ENCODE results near the gene PTPN9.
A peak's percentile ranks its signal among the peaks of the same experiment; 100 is the strongest.
"Not testable (repeated sequence)": the region's sequence is repeated elsewhere in the genome, so short reads cannot be mapped to it uniquely, and the experiment has no call there.

PTPN9 gene

GRCh38 chr15:75578948-75579920 lies at the start of gene PTPN9:
Gene PTPN9, minus strand, starts transcription at chr15:75579315. Its CDS starts 539 bp downstream, at chr15:75578776.
- DNase-seq (ENCODE audit: low spot score): peak; percentile 65

DNA sequence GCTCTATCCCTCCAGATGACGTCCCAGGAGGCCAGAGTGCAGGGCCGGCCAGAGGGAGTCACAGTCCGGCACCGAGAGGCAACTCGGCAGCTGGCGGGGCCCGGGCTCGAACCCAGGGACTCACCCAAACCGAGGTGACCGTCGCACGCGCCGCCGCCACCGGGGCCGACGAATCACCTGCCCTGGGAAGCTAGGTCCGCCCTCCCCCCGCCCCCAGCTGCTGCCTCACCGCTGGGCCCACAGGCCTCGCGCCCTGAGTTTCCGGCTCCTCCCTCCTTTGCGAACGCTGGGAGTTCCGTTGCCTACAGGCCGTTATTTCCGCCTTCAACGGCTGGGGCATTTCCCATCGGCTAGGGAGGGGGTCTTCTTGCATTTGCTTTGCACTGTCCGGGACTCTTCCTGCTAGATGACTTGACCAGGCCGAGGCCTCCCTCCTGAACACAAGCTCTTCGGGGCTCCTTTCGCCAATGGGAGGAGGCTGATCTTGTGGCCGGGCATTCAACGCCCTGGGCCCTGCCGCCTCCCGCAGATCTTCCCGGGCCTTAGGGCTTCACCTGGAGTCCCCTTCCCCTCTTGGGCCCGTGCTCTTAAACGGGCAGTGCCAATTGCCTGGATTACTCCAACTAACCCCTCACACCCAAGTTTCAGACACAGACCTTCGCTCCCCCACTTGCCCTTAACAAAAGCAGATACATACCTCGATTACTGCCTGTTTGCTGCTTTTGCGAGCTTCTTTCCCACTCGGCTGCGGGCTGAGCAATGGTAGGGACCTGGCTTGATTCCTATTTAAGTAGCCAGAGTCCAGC lies 46.6 kb upstream of the PTPN9 start, which contains the start of gene SNUPN:
SNUPN (minus strand) TSS at position 184 of the 806 bp plus-strand sequence. CDS start 4,674 bp downstream, outside the sequence.
- DNase-seq (ENCODE audit: low spot score): peak; percentile 89

DNA sequence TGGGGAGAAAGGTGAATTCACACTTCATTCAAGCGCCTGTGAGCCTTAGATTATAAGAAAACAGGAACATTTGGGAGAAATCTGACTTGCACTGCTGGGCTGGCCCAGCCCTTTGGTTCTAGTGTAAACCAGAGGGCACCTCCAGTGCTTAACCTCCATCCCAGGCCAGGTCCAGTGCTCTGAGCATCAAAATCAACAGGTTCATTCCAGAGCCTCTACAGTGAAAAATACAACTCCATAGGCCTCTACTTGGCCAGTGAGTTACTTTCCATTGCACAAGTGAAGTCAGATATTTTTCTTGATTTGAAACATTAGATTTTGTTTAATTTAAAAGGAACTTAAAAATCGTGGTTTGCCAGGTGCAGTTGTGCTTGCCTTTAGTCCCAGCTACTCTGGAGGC lies 43.4 kb upstream of the PTPN9 start:
- no peak for DNase-seq (ENCODE audit: low spot score)

DNA sequence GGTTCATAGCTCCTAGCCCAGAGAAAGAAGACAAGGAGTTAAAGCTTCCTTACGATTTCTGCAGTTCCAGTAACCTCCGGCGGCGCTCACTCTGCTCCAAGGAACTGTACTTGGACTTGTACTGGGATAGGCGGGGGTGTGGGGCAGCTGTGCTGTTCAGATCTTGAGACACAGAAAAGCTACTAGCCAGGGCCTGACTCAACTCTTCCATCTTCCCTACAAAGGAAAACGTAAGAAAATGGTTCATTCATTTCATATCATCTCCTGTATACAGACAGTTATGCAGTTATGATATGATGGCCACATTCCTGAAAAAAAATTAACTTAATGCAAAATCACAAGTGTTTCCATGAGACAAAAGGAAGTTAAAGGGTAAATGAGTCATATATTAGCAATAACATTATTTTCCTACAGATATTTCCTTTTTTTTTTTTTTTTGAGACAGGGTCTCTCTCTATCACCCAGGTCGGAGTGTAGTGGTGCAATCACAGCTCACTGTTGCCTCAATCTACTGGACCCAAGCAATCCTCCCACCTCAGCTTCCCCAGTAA lies 41.8 kb upstream of the PTPN9 start:
- no peak for DNase-seq (ENCODE audit: low spot score)

GRCh38 chr15:75620058-75620820 lies 41.1 kb upstream of the PTPN9 start:
- no peak for DNase-seq (ENCODE audit: low spot score)

- DNase-seq (ENCODE audit: low spot score): no peak
Measured at GRCh38 chr15:75616766-75617165, 37.7 kb upstream of the PTPN9 start.

DNA sequence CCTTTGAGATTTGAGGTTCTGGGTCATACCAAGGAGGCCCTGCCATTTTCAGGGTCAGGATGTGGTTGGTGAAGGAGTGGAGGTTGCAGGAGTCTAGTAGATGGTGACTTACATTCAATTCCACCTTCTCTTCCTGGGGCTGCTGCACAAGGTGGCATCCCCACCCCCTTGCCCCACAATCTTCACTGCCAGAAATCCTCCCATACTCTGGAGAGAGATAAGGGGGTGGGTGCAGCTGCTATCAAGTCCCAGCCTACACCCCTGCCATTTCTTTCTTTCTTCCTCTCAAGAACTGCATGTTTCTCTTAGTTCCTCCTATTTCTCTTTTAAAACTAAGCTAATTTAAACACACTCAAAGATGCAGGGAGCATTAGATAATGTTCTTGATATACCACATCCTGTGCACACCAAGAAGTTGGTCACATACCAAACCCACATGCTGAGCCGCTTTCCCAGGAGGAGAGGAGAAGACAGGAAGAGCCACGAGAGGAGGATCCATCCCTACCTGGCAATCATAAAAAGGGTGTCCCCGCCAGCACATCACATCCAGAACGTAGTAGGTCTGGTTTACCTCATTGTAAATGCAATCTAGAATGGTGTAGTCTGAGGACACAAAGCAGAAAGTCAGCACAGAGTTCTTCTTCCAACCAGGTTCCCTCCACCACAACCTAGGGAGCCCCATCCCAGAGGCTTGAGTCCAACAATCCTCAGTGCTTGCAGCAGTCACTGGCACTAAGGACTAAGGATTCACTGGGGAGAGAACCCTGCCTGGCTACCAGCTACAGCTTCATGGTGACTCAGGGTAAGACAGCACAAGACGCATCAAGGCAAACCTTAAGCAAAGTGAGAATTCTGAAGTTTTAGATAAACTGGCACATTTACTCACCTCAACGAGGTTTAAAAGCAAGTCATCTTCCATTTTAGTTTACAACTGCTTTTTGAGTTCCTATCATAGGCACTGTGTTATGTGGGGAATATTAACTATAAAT lies 27.9 kb upstream of the PTPN9 start:
- no peak for DNase-seq (ENCODE audit: low spot score)

DNA sequence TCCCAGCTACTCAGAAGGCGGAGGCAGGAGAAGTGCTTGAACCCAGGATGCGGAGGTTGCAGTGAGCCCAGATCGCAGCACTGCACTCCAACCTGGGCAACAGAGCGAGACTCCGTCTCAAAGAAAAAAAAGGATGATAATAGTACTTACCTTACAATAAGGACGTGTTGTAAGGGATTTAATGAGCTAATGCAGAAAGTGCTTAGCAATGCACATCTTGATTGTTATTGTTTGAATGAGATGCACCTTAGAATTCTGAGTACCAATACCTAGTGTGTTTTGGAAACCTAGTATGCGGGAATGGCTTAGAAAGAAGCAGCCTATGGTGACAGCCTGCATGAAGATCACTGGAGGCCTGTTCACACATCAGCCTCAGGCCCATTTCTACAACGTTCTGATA lies 26.9 kb upstream of the PTPN9 start:
- DNase-seq (ENCODE audit: low spot score): no peak

DNA sequence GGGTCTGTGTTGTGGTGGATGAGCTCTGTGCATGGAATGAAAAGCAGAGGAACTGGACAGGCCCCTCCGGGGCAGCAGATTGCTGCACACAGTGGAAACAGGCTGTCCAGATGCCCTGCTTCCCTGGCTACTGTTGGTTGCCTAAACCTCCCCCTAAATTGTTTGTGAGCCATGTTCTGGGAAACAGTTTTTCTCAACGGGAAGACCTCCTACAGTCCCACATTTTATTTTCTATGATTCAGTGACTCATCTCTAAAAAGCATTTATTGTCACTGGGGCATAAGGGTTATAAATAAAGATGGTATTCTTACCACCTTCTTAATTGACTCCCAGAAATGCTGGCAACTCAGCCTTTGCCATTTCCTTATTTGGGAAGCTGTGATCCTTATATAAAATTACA lies 20.3 kb upstream of the PTPN9 start:
- no peak for DNase-seq (ENCODE audit: low spot score)

GRCh38 chr15:75598361-75598760 lies 19.2 kb upstream of the PTPN9 start:
- no peak for DNase-seq (ENCODE audit: low spot score)

DNA sequence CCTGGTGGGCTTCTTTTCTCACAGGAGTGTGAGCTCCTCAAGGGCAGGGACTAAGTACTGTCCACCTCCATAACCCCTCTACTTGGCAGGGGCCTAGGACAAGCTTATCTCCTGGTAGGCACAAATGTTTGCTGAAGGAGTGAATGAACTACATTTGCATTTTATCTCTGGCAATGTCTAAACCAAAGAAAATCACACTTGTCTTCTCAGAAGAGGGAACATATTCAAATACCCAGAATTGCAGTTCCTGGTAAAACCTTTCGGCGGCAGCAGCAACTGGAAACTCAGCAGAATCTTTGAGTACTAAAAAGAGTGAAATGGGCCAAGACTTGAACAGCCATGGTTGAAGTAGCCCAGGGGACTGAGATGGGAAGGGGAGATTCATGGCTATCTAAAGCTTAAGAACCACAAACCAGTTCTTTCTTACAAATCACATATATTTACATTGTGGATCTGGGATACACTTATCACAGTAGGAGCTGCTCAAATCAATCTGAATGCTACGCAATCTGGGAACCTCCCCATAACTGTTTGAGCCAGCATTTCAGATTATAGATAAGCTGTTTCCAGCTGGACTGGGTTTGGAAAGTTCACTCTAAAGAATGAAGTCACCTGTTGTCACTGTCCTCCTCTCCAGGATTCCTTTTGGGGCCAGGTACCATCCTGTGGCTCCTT lies 18.7 kb upstream of the PTPN9 start:
- no peak for DNase-seq (ENCODE audit: low spot score)

DNA sequence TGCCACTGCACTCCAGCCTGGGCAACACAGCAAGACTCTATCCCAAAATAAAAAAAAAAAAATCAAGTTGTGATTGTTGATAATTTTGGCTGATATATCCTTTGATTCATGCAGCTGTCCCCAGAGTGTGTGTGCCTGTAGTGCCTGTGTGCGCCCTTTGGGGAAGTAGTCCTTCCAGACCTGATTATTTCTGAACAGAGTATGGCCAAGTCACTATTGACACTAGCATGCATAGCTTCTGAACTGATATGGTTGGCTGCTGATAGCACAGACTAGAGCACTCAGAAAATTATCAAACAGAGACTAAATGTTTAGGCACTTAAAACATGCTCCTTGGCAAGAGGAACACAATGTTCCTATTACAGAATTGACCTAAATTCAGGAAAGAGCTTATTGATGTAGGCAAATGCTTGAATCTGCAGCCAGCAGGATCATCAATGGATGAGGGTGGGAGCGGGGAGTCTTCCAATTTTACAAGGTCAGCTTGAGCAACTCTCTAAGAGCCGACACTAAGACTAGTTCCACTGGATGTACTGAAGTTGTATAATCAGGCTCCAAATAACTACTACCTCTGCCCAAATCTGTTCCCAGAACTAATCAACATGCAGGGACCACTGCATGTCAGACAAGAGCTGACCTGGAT lies 17.7 kb upstream of the PTPN9 start:
- DNase-seq (ENCODE audit: low spot score): no peak

GRCh38 chr15:75594276-75594675 lies 15.2 kb upstream of the PTPN9 start:
- DNase-seq (ENCODE audit: low spot score): no peak

- no peak for DNase-seq (ENCODE audit: low spot score)
Measured at GRCh38 chr15:75591655-75592364, 12.7 kb upstream of the PTPN9 start.

DNA sequence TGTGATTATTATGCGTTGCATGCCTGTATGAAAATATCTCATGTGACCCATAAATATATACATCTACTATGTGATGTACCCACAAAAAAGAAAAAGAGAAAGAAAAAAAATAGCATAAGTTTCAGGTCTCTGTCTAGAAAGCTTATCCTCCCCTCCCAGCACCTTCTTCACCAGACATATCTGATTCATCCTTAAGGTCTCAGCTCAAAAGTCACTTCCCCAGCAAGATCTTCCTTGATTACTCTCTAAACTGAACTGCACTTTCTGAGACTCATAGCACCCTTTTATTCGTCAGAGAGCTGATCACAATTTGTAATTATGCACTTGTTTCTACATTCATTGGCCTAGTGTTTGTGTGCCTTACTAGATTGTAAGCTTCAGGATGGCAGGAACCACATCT lies 11.1 kb upstream of the PTPN9 start:
- DNase-seq (ENCODE audit: low spot score): no peak

- no peak for DNase-seq (ENCODE audit: low spot score)
Measured at GRCh38 chr15:75589071-75589470, 10.0 kb upstream of the PTPN9 start.

- DNase-seq (ENCODE audit: low spot score): not testable (repeated sequence)
Measured at GRCh38 chr15:75586422-75586821, 7.3 kb upstream of the PTPN9 start.

- no peak for DNase-seq (ENCODE audit: low spot score)
Measured at GRCh38 chr15:75584121-75584520, 5.0 kb upstream of the PTPN9 start.

- no peak for DNase-seq (ENCODE audit: low spot score)
Measured at GRCh38 chr15:75583701-75584100, 4.6 kb upstream of the PTPN9 start.
